COLO829 (cell line): ENCODE data around the gene CACNA1H.
"Not testable (repeated sequence)": the region's sequence is repeated elsewhere in the genome, so short reads cannot be mapped to it uniquely, and the experiment has no call there.

Experiments
- DNase-seq: peaks from one replicate; pipeline ENCODE4 v3.0.0; 2012; ENCODE audit warnings: low spot score

Gene CACNA1H

GRCh38 chr16:1254821-1255220, 101.9 kb downstream of the CACNA1H start:
- DNase-seq = not testable (repeated sequence)

DNA sequence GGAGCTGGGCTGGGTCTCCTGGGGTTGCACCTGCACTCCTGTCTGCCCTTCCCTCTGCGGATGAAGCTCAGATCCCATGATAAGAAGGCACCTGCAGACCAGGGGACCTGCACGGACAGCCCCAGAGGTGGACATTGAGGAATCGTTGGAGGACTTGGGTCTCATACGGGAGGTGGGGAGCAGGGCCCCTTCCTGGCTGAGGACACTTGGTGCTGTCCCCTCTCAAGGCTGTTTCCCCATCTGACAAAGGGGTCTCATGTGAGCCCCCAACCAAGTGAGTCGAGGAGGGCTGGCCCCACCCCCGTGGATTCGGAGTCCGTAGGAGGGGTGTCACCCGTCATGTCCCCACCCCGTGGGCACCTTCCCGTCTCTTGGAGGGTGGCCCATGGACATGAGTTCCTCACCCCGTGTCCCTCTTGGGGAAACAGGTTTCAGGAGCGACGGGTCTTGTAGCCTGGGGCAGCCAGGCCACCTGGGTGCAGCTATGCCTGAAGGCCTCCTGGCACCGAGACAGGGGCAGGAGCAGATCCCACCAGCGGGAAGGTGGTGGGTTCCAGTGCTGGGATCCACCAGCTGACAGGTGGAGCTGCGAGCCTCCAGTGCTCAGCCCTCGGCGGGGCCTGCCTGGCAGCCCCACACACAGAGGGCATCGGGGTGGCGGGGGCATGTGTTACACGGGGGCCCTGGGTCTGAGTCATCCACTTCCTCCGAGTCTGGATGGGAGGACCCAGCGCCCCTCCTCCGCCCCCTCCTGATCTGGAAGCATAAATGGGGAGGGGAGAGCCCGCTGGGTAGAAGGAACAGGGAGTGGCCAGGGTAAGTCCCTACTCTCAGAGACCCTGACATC, 102.6 kb downstream of the CACNA1H start, which contains the start of gene TPSD1:
TPSD1 (plus strand) TSS at position 794 of the 847 bp plus-strand sequence. CDS start 212 bp downstream, outside the sequence.
- not testable (repeated sequence) for DNase-seq

GRCh38 chr16:1256296-1256873, 103.5 kb downstream of the CACNA1H start:
- DNase-seq = not testable (repeated sequence)

DNA sequence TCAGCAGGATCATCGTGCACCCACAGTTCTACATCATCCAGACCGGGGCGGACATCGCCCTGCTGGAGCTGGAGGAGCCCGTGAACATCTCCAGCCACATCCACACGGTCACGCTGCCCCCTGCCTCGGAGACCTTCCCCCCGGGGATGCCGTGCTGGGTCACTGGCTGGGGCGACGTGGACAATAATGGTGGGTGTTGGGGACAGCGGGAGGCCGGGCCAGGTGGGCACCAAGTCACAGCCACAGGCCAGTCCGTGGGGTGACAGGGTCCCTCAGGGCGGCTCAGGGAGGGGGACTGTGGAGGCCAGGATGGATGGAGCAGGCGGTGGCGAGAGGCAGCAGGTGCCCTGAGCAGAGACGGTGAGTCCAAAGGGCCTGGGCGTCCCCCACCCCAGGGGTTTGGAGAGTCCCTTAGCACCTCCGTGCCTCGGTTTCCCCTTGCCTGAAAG, 104.0 kb downstream of the CACNA1H start:
- DNase-seq = no peak

- no peak for DNase-seq
Observed at GRCh38 chr16:1257561-1258224, 104.8 kb downstream of the CACNA1H start.

DNA sequence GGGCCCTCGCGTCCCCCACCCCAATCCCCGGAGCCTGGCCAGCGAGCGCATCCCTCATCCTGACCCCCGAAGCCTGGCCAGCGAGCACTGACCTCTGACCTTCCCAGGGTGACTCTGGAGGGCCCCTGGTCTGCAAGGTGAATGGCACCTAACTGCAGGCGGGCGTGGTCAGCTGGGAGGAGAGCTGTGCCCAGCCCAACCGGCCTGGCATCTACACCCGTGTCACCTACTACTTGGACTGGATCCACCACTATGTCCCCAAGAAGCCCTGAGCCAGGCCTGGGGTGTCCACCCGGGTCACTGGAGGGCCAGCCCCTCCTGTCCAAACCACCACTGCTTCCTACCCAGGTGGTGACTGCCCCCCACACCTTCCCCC, 105.3 kb downstream of the CACNA1H start:
- no peak for DNase-seq

GRCh38 chr16:1258906-1259759, 106.2 kb downstream of the CACNA1H start:
- DNase-seq = no peak

- no peak for DNase-seq
Observed at GRCh38 chr16:1259760-1260068, 106.8 kb downstream of the CACNA1H start.

- DNase-seq = no peak
Observed at GRCh38 chr16:1260101-1260680, 107.3 kb downstream of the CACNA1H start.

DNA sequence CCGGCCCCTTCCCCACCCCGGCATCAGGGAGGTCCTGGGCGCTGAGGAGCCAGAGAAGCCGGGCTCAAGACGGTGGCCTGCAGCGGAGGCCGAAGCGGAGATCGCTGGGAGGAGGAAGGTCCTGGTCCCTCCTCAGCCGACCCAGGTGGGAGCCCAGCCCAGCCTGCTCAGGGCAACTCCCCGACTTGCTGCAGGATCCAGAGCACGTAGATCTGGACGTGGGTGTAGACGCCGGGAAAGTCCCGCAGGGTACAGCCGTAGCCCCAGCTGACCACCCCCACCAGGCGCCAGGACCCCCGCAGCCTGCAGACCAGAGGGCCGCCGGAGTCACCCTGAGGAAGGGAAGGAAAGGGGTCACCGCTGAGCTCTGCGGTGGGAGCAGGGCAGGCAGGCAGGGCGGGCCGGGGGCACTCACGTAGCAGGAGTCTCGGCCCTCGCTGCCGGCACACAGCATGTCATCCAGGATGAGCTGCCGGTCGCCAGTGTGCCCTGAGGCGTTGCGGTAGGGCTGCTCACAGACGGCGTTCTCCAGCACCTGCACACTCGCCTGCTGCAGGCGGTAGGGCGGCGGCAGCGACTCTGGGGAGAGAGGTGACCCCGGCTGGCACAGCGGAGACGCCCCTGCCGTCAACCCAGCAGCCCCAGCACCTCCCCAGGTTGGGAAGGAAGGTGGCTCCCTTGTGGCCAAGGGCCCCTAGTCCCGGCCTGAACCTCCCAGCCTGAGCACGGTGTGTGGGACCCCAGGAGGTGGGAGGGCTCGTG, 108.4 kb downstream of the CACNA1H start:
- DNase-seq = no peak

GRCh38 chr16:1262210-1262845, 109.4 kb downstream of the CACNA1H start:
- DNase-seq = no peak

DNA sequence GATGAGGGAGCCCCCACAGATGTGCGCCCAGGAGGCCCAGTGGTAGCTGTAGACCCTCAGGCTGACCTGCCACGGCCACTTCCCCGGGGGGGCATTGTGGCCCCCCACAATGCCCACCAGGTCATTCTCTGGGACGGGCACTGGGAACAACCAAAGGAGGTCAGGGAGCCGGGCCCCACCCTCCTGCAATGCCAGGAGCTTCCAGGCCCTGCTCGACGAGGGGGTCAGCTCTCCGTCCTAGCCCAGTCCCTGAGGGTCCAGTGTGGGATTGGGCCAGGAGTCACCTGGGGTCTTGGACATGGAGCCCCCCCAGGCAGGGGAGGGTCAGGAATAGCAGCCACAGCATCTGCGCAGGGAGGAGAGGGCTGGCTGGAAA, 109.9 kb downstream of the CACNA1H start:
- no peak for DNase-seq

DNA sequence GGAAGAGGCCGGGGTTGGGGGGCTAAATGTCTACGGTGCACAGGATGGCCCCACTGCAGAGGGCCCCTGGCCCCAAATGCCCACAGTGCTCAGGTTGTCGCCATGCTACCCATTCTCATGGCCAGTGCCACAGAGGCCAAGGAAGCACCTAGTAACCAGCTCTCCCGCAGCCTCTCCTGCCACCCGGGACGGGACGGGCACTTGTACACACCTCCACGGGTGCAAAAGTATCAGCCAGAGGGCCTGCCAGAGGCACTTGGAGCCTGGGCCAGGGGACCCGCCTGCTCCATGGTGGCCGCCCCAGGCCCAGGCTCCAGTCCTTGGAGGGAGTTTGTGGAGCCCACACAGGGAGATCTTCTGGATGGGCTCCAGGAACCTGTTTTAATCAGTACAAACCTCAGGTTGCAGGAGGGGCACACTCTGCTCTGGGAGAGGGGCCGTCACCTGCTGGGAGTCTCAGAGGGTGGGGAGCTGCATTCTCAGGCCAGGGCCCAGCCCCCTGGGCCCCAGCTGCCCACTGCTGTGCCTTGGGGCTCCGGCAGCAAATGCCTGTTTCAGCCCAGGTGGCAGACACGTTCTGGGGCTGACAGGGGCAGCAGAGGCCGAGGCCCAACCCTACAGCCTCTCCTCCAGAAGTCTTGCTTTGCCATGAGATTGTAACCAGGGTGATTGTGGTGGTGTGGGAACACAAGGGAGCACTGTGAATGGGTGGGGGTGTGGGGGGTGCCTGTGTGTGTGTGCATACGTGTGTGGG, 110.9 kb downstream of the CACNA1H start:
- DNase-seq = no peak

DNA sequence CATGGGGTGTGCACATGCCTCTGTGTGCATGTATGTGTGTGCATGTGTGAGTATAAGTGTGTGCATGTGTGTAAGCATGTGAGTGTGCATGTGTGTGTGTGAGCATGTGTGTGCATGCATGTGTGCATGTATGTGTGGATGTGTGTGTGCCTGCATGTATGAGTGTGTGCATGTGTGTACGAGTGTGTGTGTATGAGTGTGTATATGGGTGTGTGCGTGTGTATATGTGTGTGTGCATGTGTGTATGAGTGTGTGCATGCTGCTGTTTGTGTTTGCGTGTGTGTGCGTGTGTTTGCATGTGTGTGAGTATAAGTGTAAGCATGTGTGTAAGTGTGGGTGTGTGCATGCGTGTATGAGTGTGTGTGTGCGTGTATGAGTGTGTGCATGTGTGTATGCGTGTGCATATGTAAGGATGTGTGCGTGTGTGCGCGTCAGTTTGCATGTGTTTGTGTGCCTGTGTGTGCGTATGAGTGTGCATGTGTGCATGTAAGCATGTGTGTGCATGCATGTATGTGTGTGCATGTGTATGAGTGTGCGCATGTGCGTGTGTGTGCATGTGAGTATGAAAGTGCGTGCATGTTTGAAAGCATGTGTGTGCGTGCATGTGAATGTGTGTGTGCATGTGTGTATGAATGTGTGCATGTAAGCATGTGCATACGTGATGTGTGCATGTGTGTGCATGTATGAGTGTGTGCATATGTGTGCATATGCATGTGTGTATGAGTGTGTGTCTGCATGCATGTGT, 111.6 kb downstream of the CACNA1H start:
- DNase-seq = no peak

DNA sequence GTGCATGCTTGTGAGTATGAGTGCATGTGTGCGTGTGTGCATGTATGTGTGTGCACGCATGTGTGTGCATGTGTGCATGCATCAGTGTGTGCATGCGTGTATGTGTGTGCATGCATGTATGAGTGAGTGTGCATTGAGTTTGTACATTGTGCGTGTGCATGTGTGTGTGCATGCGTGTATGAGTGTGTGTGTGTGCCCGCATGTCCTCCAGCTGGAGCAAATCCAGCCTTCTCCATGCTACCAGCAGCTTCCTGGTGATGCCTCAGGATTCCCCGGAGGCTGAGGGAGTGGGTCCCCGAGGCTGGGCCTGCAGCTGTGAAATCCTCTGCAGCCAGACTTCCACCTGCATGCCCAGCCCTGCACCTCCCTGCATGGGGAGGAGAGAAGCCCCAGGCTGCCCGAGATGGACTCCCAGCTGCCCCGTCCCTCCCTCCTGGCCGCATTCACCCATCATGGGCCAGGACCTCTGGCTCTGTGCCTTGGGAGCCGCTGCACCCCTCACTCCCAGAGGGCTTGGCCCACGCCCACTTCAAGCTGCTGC, 112.3 kb downstream of the CACNA1H start:
- no peak for DNase-seq

- no peak for DNase-seq
Observed at GRCh38 chr16:1265826-1266225, 112.9 kb downstream of the CACNA1H start.

- DNase-seq = not testable (repeated sequence)
Observed at GRCh38 chr16:1269418-1269817, 116.5 kb downstream of the CACNA1H start.

DNA sequence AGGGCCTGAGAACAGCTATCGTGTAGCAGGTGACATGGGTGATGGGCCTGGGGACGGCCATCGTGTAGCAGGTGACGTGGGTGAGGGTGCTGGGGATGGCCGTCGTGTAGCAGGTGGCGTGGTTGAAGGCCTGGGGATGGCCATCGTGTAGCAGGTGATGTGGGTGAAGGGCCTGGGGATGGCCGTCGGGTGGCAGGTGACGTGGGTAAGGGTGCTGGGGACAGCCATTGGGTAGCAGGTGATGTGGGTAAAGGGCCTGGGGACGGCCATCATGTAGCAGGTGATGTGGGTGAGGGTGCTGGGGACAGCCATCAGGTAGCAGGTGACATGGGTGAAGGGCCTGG, 118.4 kb downstream of the CACNA1H start:
- no peak for DNase-seq
